Liver (tissue), 3 donors: ENCODE data around the gene CFAP74.

ENCODE experiments used
- GABPA ChIP-seq, 2 donors: IDR thresholded peaks in 1 of 2; conservative IDR thresholded peaks in 1 of 2; 2 replicates each; pipeline ENCODE4 v1.6.1; 2016; ENCODE audit warnings: antibody characterized with exemption in 2 of 2, mild to moderate bottlenecking in 1 of 2, moderate library complexity in 1 of 2
- NR2F2 ChIP-seq: IDR thresholded peaks from 2 replicates; pipeline ENCODE4 v1.6.1; 2016; ENCODE audit warnings: antibody characterized with exemption
- RAD21 ChIP-seq, 2 donors: IDR thresholded peaks; 2 replicates each; pipeline ENCODE4 v1.6.1; 2016; ENCODE audit warnings: antibody characterized with exemption in 2 of 2, mild to moderate bottlenecking in 2 of 2
- RXRA ChIP-seq, 2 donors: IDR thresholded peaks; 2 replicates each; pipeline ENCODE4 v1.6.1; 2017 to 2018; ENCODE audit warnings: antibody characterized with exemption in 2 of 2, mild to moderate bottlenecking in 1 of 2
- TAF1 ChIP-seq: conservative IDR thresholded peaks from 2 replicates; pipeline ENCODE4 v1.6.1; 2016; ENCODE audit warnings: antibody characterized with exemption, mild to moderate bottlenecking
- YY1 ChIP-seq: IDR thresholded peaks from 2 replicates; pipeline ENCODE4 v1.6.1; 2016; ENCODE audit warnings: antibody characterized with exemption, mild to moderate bottlenecking
- TF ChIP-seq, protein P1 (sequence below): fragments of 150-350 bp; IDR thresholded peaks from 2 replicates; pipeline ENCODE4 v1.5.1; 2017; ENCODE audit warnings: improper control_type of control experiment, low read depth, low read length; ENCODE audit not compliant: missing input control
- TF ChIP-seq, protein P2 (sequence below): IDR thresholded peaks from 2 replicates; pipeline ENCODE4 v1.6.1; 2016; ENCODE audit warnings: antibody characterized with exemption, mild to moderate bottlenecking
- TF ChIP-seq, protein P3 (sequence below): IDR thresholded peaks from 2 replicates; pipeline ENCODE4 v1.6.1; 2016; ENCODE audit warnings: antibody characterized with exemption
- TF ChIP-seq, protein P4 (sequence below): IDR thresholded peaks from 2 replicates; pipeline ENCODE4 v1.6.1; 2016; ENCODE audit warnings: antibody characterized with exemption
- donor health status: healthy.
- donor health status: healthy.

DNA sequence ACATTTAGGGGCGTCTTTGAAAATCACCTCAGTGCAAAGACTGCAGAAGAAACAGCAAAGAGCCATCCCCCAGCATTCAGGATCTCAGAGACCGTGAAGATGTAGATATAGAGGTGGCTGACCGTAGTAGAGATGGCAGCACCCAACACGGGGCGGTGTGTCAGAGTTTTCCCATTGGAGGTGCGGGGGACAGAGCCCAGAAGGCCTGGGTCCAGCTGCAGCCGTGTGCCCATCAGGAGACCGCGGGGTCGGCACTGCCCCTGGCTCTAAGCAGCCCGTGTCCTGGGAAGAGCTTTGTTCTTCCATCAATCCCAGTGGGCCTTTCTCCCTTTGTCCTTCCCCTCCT lies 16.7 kb upstream of the CFAP74 start:
- TF ChIP-seq, protein P1, sequence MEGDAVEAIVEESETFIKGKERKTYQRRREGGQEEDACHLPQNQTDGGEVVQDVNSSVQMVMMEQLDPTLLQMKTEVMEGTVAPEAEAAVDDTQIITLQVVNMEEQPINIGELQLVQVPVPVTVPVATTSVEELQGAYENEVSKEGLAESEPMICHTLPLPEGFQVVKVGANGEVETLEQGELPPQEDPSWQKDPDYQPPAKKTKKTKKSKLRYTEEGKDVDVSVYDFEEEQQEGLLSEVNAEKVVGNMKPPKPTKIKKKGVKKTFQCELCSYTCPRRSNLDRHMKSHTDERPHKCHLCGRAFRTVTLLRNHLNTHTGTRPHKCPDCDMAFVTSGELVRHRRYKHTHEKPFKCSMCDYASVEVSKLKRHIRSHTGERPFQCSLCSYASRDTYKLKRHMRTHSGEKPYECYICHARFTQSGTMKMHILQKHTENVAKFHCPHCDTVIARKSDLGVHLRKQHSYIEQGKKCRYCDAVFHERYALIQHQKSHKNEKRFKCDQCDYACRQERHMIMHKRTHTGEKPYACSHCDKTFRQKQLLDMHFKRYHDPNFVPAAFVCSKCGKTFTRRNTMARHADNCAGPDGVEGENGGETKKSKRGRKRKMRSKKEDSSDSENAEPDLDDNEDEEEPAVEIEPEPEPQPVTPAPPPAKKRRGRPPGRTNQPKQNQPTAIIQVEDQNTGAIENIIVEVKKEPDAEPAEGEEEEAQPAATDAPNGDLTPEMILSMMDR, result no peak
- TF ChIP-seq GABPA (IDR thresholded peaks at IDR 0.05 in 1 of 2, conservative IDR thresholded peaks at IDR 0.05 in 1 of 2) (no peak), RXRA (IDR thresholded peaks at IDR 0.05) (no peak), YY1 (no peak), NR2F2 (no peak), RAD21 (IDR thresholded peaks at IDR 0.05) (no peak), TAF1 (no peak)
- TF ChIP-seq, protein P2, sequence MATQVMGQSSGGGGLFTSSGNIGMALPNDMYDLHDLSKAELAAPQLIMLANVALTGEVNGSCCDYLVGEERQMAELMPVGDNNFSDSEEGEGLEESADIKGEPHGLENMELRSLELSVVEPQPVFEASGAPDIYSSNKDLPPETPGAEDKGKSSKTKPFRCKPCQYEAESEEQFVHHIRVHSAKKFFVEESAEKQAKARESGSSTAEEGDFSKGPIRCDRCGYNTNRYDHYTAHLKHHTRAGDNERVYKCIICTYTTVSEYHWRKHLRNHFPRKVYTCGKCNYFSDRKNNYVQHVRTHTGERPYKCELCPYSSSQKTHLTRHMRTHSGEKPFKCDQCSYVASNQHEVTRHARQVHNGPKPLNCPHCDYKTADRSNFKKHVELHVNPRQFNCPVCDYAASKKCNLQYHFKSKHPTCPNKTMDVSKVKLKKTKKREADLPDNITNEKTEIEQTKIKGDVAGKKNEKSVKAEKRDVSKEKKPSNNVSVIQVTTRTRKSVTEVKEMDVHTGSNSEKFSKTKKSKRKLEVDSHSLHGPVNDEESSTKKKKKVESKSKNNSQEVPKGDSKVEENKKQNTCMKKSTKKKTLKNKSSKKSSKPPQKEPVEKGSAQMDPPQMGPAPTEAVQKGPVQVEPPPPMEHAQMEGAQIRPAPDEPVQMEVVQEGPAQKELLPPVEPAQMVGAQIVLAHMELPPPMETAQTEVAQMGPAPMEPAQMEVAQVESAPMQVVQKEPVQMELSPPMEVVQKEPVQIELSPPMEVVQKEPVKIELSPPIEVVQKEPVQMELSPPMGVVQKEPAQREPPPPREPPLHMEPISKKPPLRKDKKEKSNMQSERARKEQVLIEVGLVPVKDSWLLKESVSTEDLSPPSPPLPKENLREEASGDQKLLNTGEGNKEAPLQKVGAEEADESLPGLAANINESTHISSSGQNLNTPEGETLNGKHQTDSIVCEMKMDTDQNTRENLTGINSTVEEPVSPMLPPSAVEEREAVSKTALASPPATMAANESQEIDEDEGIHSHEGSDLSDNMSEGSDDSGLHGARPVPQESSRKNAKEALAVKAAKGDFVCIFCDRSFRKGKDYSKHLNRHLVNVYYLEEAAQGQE, result no peak
- TF ChIP-seq, protein P3, sequence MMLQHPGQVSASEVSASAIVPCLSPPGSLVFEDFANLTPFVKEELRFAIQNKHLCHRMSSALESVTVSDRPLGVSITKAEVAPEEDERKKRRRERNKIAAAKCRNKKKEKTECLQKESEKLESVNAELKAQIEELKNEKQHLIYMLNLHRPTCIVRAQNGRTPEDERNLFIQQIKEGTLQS, result no peak
- TF ChIP-seq, protein P4, sequence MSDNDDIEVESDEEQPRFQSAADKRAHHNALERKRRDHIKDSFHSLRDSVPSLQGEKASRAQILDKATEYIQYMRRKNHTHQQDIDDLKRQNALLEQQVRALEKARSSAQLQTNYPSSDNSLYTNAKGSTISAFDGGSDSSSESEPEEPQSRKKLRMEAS, result no peak
